ENCODE measurements around the gene SIRT6.

- TF ChIP-seq, protein P1, sequence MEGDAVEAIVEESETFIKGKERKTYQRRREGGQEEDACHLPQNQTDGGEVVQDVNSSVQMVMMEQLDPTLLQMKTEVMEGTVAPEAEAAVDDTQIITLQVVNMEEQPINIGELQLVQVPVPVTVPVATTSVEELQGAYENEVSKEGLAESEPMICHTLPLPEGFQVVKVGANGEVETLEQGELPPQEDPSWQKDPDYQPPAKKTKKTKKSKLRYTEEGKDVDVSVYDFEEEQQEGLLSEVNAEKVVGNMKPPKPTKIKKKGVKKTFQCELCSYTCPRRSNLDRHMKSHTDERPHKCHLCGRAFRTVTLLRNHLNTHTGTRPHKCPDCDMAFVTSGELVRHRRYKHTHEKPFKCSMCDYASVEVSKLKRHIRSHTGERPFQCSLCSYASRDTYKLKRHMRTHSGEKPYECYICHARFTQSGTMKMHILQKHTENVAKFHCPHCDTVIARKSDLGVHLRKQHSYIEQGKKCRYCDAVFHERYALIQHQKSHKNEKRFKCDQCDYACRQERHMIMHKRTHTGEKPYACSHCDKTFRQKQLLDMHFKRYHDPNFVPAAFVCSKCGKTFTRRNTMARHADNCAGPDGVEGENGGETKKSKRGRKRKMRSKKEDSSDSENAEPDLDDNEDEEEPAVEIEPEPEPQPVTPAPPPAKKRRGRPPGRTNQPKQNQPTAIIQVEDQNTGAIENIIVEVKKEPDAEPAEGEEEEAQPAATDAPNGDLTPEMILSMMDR (IDR thresholded peaks at IDR 0.05) = no peak
- TF ChIP-seq EZH2 (IDR thresholded peaks at IDR 0.05; ENCODE audit: borderline replicate concordance, insufficient read depth, low read depth, low read length, poor library complexity, severe bottlenecking) = no peak
These were observed 8.0 kb downstream of the SIRT6 start for GRCh38 chr19:4174213-4174894.
